ENCODE data around the gene CMSS1.

CMSS1 gene

DNA sequence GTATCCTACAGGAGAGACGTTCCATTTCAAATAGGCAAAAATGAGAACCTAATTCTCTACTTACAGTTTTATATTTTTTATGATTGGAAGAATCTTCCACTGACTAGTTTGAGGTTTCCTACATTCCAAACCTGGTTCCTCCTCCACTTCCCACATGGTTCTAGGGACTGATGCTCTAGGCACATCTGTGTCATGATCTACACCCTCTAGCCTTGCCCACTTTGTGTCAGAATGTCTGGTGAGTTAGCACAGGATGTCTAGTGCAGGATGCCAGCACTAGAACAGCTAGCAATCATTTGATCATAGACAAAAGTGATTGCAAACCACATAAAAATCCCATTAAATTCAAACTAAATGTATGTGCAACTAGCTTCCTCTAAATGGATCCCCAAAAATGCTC lies 323.3 kb downstream of the CMSS1 start:
- no peak for DNase-seq (ENCODE audit: low read depth)
- TF ChIP-seq, protein P1, sequence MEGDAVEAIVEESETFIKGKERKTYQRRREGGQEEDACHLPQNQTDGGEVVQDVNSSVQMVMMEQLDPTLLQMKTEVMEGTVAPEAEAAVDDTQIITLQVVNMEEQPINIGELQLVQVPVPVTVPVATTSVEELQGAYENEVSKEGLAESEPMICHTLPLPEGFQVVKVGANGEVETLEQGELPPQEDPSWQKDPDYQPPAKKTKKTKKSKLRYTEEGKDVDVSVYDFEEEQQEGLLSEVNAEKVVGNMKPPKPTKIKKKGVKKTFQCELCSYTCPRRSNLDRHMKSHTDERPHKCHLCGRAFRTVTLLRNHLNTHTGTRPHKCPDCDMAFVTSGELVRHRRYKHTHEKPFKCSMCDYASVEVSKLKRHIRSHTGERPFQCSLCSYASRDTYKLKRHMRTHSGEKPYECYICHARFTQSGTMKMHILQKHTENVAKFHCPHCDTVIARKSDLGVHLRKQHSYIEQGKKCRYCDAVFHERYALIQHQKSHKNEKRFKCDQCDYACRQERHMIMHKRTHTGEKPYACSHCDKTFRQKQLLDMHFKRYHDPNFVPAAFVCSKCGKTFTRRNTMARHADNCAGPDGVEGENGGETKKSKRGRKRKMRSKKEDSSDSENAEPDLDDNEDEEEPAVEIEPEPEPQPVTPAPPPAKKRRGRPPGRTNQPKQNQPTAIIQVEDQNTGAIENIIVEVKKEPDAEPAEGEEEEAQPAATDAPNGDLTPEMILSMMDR (conservative IDR thresholded peaks at IDR 0.05; ENCODE audit: low read depth, low read length): no peak
- H3K4me3 ChIP-seq (ENCODE audit: low read length): no peak overlapping the region

DNA sequence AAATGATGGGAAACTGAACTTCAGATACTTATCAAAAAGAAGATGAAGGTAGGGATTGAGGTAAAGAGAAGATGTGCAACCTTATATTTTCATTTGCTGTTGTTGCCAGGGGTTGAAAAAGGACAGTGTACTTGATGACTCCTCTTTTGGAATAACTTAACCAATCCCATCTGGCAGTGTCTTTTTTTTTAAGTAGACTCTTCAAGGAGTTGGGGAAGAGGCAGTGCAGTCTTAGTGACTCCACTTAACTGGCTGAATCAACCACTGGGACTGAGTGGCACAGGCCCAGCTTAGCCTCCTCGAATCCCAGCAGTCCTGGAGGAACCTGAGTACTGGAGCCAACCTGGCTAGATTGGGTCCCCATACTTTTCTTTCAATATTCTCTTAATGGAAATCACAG lies 323.9 kb downstream of the CMSS1 start:
- TF ChIP-seq, protein P1 (conservative IDR thresholded peaks at IDR 0.05; ENCODE audit: low read depth, low read length): no peak

DNA sequence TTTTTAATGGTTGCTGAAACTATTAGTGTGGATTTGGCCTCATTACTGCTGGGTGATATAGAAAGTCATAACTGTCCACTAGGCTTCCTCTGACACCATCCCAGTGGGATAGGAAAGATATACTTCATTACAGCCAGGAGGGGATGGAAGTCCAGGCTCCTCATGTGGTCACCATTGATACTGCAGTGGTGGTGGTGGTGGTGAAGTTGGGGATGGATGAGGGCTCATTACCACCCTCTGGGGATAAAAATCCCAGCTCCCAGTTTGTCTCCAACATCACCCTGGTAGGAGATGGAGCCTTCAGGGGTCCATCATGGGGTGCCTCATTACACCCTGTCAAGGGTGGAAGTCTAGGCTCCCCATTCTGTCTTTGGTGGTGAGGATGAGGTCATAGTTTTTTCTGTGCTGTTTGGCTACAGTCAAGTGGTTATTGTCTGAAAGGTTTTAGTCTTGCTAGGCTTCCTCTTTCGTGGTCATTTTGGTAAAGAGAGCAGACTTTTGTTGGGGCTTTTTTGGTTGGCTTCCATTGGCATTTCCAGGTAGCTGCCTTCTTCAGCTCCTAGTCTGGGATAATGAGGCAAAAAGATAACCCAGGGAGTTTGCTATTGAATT lies 326.7 kb downstream of the CMSS1 start:
- DNase-seq (ENCODE audit: low read depth): no peak
- TF ChIP-seq, protein P1 (conservative IDR thresholded peaks at IDR 0.05; ENCODE audit: low read depth, low read length): no peak
- no peak overlapping the region for H3K4me3 ChIP-seq (ENCODE audit: low read length)

More for the DNA sequence above, 323.9 kb downstream of the CMSS1 start:
- no peak for DNase-seq (ENCODE audit: low read depth)
- no peak overlapping the region for H3K4me3 ChIP-seq (ENCODE audit: low read length)

DNA sequence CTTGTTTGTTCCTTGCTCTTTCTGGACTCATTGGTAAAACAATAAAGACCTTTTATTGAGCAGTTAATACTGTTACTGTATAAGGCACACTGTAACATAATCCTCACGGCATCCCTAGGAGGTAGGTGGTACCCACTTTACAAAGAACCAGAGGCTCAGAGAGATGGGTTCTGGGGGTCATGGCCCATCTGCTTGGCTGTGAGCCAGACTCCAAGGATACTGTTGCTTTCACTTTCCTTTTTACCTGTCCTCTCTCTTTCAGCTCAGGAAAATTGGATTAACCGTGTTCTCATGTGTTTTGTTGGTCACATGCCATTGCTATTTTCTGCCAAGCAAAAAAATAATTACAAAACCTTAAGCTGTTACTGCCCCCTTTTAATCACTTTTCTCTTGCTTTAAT lies 331.5 kb downstream of the CMSS1 start:
- TF ChIP-seq, protein P1 (conservative IDR thresholded peaks at IDR 0.05; ENCODE audit: low read depth, low read length): no peak
- no peak for DNase-seq (ENCODE audit: low read depth)
- no peak overlapping the region for H3K4me3 ChIP-seq (ENCODE audit: low read length)

DNA sequence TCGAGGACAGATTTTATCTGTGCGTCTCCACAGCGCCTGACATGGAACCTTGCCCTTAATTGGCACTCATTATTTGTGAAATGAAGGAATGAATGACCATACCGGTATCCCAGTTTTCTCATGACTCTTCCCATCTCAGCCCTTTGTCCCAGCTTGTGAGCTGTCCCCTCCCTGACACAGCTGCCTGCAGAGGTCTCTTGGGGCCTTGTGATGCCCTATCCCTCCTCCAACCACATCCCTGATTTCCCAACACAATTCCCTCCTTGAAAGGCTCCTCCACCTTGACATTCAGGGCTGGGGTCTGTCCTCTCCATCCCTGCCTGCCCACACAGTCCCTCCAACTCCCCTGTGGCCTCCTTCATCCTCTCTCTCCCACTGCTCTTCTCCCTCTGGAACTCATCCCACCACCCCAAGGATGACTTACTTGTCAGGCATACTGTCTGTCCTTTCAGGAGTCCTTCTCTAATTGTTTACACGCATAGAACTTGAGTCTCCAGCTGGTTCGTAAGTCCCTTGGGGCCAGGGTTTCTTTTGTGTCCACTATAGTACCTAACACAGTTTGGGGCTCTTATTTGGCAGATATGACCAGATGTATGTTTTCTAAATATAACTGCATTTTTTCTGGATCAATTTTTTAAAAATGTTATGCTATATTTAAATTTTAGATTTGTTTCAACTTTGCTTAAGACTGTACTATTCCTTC lies 332.2 kb downstream of the CMSS1 start:
- H3K4me3 ChIP-seq (ENCODE audit: low read length): no peak overlapping the region
- no peak for DNase-seq (ENCODE audit: low read depth)
- TF ChIP-seq, protein P1 (conservative IDR thresholded peaks at IDR 0.05; ENCODE audit: low read depth, low read length): no peak

DNA sequence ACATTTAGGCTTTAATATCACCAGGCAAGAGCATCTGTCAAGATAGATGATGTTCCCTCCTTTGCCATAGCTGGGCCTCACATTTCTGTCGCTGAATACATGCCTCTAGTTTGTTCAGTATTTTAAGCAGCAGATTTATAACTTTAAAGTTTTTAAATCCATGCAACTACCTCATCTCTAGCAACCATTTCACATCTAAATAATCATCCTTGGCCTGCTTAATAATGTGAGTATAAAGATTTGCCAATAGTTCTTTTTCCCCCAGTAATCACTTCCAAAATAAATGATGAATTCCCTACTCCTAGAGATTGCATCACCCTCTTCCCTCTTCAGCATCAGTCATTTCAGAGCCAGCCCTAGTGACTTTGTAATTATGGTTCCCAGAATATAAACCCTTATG lies 332.8 kb downstream of the CMSS1 start:
- TF ChIP-seq, protein P1 (conservative IDR thresholded peaks at IDR 0.05; ENCODE audit: low read depth, low read length): no peak
- no peak overlapping the region for H3K4me3 ChIP-seq (ENCODE audit: low read length)
- DNase-seq (ENCODE audit: low read depth): no peak
